GM23338 (cell line): Measurements from ENCODE around the gene IL22. TPM values are rescaled to one million over a fixed set of nuclear protein-coding genes. Genes with fewer than 3 reads are reported as not detected.

Source experiments
- ATAC-seq: fragments of 200-7000 bp; cut with Tn5 transposase; 3 replicates; pipeline ENCODE4 v1.9.1; 2020
- DNase-seq: peaks from one replicate; pipeline ENCODE4 v3.0.0-alpha.2; 2015; ENCODE audit warnings: low spot score
- H2AFZ ChIP-seq: fragments of 200-600 bp; sonication (generic); 2 replicates; pipeline ENCODE4 v1.8.0; 2016; ENCODE audit warnings: antibody characterized with exemption, mild to moderate bottlenecking, moderate library complexity
- H3F3A ChIP-seq: fragments of 200-600 bp; sonication (generic); replicated peaks from 2 replicates; pipeline ENCODE4 v1.8.0; 2017; ENCODE audit warnings: antibody characterized with exemption, mixed run types, low read depth
- H3K27ac ChIP-seq: fragments of 200-600 bp; sonication (generic); 2 replicates; pipeline ENCODE4 v1.6.1; 2016; ENCODE audit warnings: low read depth
- H3K27me3 ChIP-seq: fragments of 200-600 bp; sonication (generic); 2 replicates; pipeline ENCODE4 v1.8.0; 2016; ENCODE audit warnings: mild to moderate bottlenecking, mixed run types, moderate library complexity; ENCODE audit not compliant: insufficient read depth
- H3K36me3 ChIP-seq: fragments of 200-600 bp; sonication (generic); 2 replicates; pipeline ENCODE4 v1.8.0; 2016; ENCODE audit warnings: mild to moderate bottlenecking; ENCODE audit not compliant: insufficient read depth
- H3K4me1 ChIP-seq: fragments of 200-600 bp; sonication (generic); 2 replicates; pipeline ENCODE4 v1.8.0; 2016; ENCODE audit warnings: mild to moderate bottlenecking, moderate library complexity; ENCODE audit not compliant: insufficient read depth
- H3K4me2 ChIP-seq: fragments of 200-600 bp; sonication (generic); 2 replicates; pipeline ENCODE4 v1.7.1; 2017; ENCODE audit warnings: mixed run types
- H3K4me3 ChIP-seq: fragments of 200-600 bp; sonication (generic); 2 replicates; pipeline ENCODE4 v1.6.1; 2016; ENCODE audit warnings: mixed run types
- H3K79me2 ChIP-seq: fragments of 200-600 bp; sonication (generic); replicated peaks from 2 replicates; pipeline ENCODE4 v1.8.0; 2017; ENCODE audit warnings: mild to moderate bottlenecking; ENCODE audit not compliant: insufficient read depth
- H3K9me2 ChIP-seq: fragments of 200-600 bp; sonication (generic); 2 replicates; pipeline ENCODE4 v1.8.0; 2017; ENCODE audit not compliant: insufficient read depth
- H4K20me1 ChIP-seq: fragments of 200-600 bp; sonication (generic); replicated peaks from 2 replicates; pipeline ENCODE4 v1.8.0; 2017; ENCODE audit warnings: mild to moderate bottlenecking; ENCODE audit not compliant: insufficient read depth
- H3K27ac Mint-ChIP-seq: 2 replicates; pipeline ENCODE4 v1.8.0; 2020; ENCODE audit warnings: inconsistent platforms, mild to moderate bottlenecking, moderate library complexity, mixed read lengths
- H3K27me3 Mint-ChIP-seq: 3 replicates; pipeline ENCODE4 v1.8.0; 2022; ENCODE audit warnings: low read depth, mild to moderate bottlenecking, moderate library complexity, mixed read lengths, inconsistent platforms; ENCODE audit not compliant: insufficient read depth, poor library complexity
- H3K36me3 Mint-ChIP-seq: 3 replicates; pipeline ENCODE4 v1.8.0; 2021; ENCODE audit warnings: low read depth, mild to moderate bottlenecking, inconsistent platforms, moderate library complexity, mixed read lengths
- H3K4me1 Mint-ChIP-seq: 3 replicates; pipeline ENCODE4 v1.8.0; 2020; ENCODE audit warnings: mild to moderate bottlenecking, inconsistent platforms, mixed read lengths
- H3K4me3 Mint-ChIP-seq: 3 replicates; pipeline ENCODE4 v1.8.0; 2021; ENCODE audit warnings: moderate library complexity, mild to moderate bottlenecking, inconsistent platforms, mixed read lengths
- H3K9me3 Mint-ChIP-seq: 3 replicates; pipeline ENCODE4 v1.8.0; 2020; ENCODE audit warnings: moderate library complexity, mild to moderate bottlenecking, inconsistent platforms, mixed read lengths
- CREB1 ChIP-seq: fragments of 250-450 bp; sonication (Bioruptor Pico); IDR thresholded peaks from 2 replicates; pipeline ENCODE4 v1.5.0; 2020; ENCODE audit warnings: low read depth, mild to moderate bottlenecking, moderate library complexity
- CTCF ChIP-seq, 2 experiments: fragments of 200-600 bp in 1 of 2; sonication (generic) in 1 of 2; conservative IDR thresholded peaks; 2 replicates each; pipeline versions ENCODE4 v1.5.1 to v1.6.1; 2016 to 2017; ENCODE audit warnings: antibody characterized with exemption in 2 of 2, low read depth in 2 of 2, mild to moderate bottlenecking in 2 of 2, moderate library complexity in 1 of 2
- ETS1 ChIP-seq: IDR thresholded peaks from 2 replicates; pipeline ENCODE4 v1.6.1; 2016; ENCODE audit warnings: antibody characterized with exemption
- EZH2 ChIP-seq: fragments of 200-600 bp; sonication (generic); IDR thresholded peaks from one replicate; pipeline ENCODE4 v1.8.0; 2017; ENCODE audit warnings: antibody characterized with exemption, mild to moderate bottlenecking, low read depth; ENCODE audit not compliant: unreplicated experiment
- EZH2phosphoT487 ChIP-seq: fragments of 200-600 bp; sonication (generic); IDR thresholded peaks from one replicate; pipeline ENCODE4 v1.8.1; 2018; ENCODE audit warnings: antibody characterized with exemption; ENCODE audit not compliant: unreplicated experiment
- JUNB ChIP-seq: IDR thresholded peaks from one replicate; pipeline ENCODE4 v1.6.1; 2016; ENCODE audit warnings: antibody characterized with exemption; ENCODE audit not compliant: unreplicated experiment
- NANOG ChIP-seq: IDR thresholded peaks from 2 replicates; pipeline ENCODE4 v1.6.1; 2016; ENCODE audit warnings: antibody characterized with exemption, borderline replicate concordance
- REST ChIP-seq: IDR thresholded peaks from one replicate; pipeline ENCODE4 v1.6.1; 2018; ENCODE audit warnings: antibody characterized with exemption; ENCODE audit not compliant: unreplicated experiment
- STAT1 ChIP-seq: IDR thresholded peaks from one replicate; pipeline ENCODE4 v1.6.1; 2016; ENCODE audit warnings: antibody characterized with exemption; ENCODE audit not compliant: unreplicated experiment
- ZNF114 ChIP-seq: fragments of 250-450 bp; sonication (Bioruptor Pico); IDR thresholded peaks from 2 replicates; pipeline ENCODE4 v1.5.0; 2020; ENCODE audit warnings: mild to moderate bottlenecking, moderate library complexity
- ZNF331 ChIP-seq: fragments of 250-450 bp; sonication (Bioruptor Pico); IDR thresholded peaks from 2 replicates; pipeline ENCODE4 v1.5.0; 2020; ENCODE audit warnings: low read depth, mild to moderate bottlenecking, moderate library complexity
- polyA plus RNA-seq: library from polyadenylated mRNA; unstranded; fragments of >200 nt; fragmentation: Nextera tagmentation; extraction: Ambion mirVana; gene quantifications from 2 replicates; pipeline ENCODE4 v1.2.1, GENCODE V29; 2016
- total RNA-seq: library from RNA; depleted of rRNA; stranded (reverse); fragments of >200 nt; shearing (Covaris generic); gene quantifications from 2 replicates; pipeline ENCODE4 v1.2.3, GENCODE V29; 2014

The IL22 gene
- total and polyA plus RNA-seq, 2 experiments from 2014 or later: not detected

GRCh38 chr12:68229956-68230355, 23.4 kb downstream of the IL22 start:
- TF ChIP-seq CTCF (conservative IDR thresholded peaks at IDR 0.05; ENCODE audit: low read depth in 2 of 2): no peak
- no peak for TF ChIP-seq STAT1
- no peak for TF ChIP-seq EZH2phosphoT487
- no peak for TF ChIP-seq ETS1
- no peak for TF ChIP-seq REST
- TF ChIP-seq CREB1 (CRISPR knock-in tag): no peak
- TF ChIP-seq NANOG: no peak
- TF ChIP-seq ZNF114 (CRISPR knock-in tag): no peak
- no peak for TF ChIP-seq EZH2
- no peak for TF ChIP-seq ZNF331 (CRISPR knock-in tag)
- H3K36me3 Mint-ChIP-seq: no peaks in the 10 kb centered on the region
- H3K9me3 Mint-ChIP-seq: no peaks in the 10 kb centered on the region
- Histone ChIP-seq H3K4me1 (no peaks in the 10 kb centered on the region), H2AFZ (no peak overlapping the region), H3K4me2 (no peak overlapping the region), H3K27ac (no peak overlapping the region), H3K27me3 (no peaks in the 10 kb centered on the region), H3K79me2 (no peaks in the 10 kb centered on the region), H3F3A (no peaks in the 10 kb centered on the region), H3K4me3 (no peak overlapping the region), H3K9me2 (no peaks in the 10 kb centered on the region), H4K20me1 (no peaks in the 10 kb centered on the region), H3K36me3 (no peaks in the 10 kb centered on the region)
- no peaks in the 10 kb centered on the region for H3K27me3 Mint-ChIP-seq
- no peaks in the 10 kb centered on the region; the same call in 2 of the 3 replicates for H3K4me1 Mint-ChIP-seq
- no peak overlapping the region for H3K27ac Mint-ChIP-seq
- no peak for ATAC-seq
- no peak for DNase-seq
- no peak overlapping the region for H3K4me3 Mint-ChIP-seq

- Histone ChIP-seq H4K20me1 (no peaks in the 10 kb centered on the region), H3K36me3 (no peaks in the 10 kb centered on the region), H3K9me2 (no peaks in the 10 kb centered on the region), H2AFZ (no peak overlapping the region), H3K27ac (no peak overlapping the region), H3K4me2 (no peak overlapping the region), H3K4me1 (no peaks in the 10 kb centered on the region), H3F3A (no peaks in the 10 kb centered on the region), H3K27me3 (no peaks in the 10 kb centered on the region), H3K79me2 (no peaks in the 10 kb centered on the region), H3K4me3 (no peak overlapping the region)
- DNase-seq (no peak), ATAC-seq (no peak)
- H3K4me1 Mint-ChIP-seq: peaks cover 10% of the 10 kb centered on the region; the same call in 2 of the 3 replicates
- H3K27ac Mint-ChIP-seq: no peak overlapping the region
- H3K9me3 Mint-ChIP-seq: no peaks in the 10 kb centered on the region
- no peaks in the 10 kb centered on the region for H3K36me3 Mint-ChIP-seq
- no peaks in the 10 kb centered on the region for H3K27me3 Mint-ChIP-seq
- H3K4me3 Mint-ChIP-seq: no peak overlapping the region
- no peak for TF ChIP-seq JUNB
- TF ChIP-seq ZNF331 (CRISPR knock-in tag): no peak
Observed at GRCh38 chr12:68227356-68227755, 26.0 kb downstream of the IL22 start.
